ENCODE results near the gene LAG3.

The LAG3 gene

GRCh38 chr12:6790496-6791150, 18.3 kb downstream of the LAG3 start:
- no peak for DNase-seq (ENCODE audit: low spot score)

- no peak for DNase-seq (ENCODE audit: low spot score)
Measured at GRCh38 chr12:6791931-6792520, 19.7 kb downstream of the LAG3 start.

DNA sequence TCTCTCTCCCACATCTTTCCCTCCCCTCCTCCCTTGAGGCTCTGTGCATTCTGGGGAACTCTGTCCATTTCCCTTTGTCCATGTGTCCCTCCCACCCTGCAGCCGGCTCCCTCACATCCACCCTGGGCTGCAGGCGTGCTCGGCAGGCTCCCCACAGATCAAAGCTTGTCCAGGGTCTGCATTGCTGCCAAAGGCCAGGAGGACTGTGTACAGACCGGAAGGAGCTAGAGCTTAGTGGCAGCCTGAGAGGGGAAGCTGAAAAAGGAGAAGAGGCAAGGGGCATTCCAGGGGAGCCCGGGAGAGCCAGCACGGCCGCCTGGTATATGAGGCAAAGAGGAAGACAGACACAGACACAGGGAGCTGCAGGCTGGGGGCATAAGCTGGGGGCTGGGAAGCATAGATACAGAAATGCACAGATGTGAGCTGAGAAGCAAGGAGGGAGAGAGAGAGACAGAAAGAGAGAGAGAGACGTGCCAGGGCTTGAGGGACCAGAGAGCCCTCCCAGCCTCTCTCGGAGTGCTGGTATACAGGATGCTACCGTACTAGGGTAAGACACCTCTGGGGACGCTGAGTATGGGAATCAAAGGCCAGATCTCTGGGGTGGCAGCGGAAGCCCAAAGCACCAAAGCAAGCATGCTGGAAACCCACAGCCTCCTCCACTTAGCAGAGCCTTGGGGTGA, 20.3 kb downstream of the LAG3 start:
- DNase-seq (ENCODE audit: low spot score) = no peak

GRCh38 chr12:6795088-6795487, 22.8 kb downstream of the LAG3 start:
- no peak for DNase-seq (ENCODE audit: low spot score)

GRCh38 chr12:6796576-6796975, 24.3 kb downstream of the LAG3 start:
- DNase-seq (ENCODE audit: low spot score) = no peak

DNA sequence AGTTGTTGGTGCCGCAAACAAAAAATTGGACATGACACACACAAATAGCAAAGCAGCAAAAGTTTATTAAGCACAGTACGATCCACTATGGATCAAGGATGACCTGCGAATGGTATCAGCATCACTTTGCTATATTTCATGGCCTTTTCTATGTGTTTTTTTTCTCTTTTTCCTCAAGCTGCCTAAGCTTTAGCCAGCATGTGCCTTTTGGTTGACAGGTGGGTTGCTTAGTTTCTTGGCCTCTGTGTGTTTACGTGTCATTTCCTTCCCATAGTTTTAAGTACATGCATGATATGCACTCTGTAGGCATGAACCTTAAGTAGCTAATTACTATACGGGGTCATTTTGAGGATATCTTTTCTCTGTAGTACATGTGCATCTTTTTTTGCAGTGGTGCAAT, 26.8 kb downstream of the LAG3 start:
- DNase-seq (ENCODE audit: low spot score) = no peak

DNA sequence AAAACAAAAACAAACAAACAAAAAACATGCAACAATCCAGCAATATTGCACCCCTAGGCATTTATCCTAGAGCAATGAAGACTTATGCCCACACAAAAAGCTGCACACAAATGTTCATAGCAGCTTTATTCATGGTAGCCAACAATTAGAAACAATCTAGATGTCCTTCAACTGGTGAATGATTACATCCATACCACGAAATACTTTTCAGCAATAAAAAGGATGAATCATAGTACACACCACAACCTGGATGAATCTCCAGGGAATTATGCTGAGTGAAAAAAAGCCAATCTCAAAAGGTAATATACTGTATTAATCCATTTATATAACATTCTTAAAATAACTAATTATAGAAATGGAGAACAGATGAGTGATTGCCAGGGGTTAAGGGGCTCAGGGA, 34.9 kb downstream of the LAG3 start:
- no peak for DNase-seq (ENCODE audit: low spot score)

DNA sequence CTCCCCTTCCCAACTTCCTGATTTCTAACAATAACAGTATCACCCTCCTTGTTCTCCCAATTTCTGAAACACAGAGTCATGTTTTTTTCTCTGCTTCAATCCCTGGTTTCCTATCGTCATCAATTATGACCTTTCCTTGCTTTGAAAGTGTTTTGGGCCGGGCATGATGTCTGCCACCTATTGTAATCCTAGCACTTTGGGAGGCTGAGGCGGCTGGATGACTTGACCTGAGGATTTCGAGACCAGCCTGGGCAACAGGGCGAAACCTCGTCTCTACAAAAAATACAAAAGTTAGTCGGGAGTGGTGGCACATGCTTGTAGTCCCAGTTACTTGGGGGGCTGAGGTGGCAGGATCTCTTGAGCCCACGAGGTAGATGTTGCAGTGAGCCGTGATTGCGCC, 36.7 kb downstream of the LAG3 start:
- DNase-seq (ENCODE audit: low spot score) = no peak

DNA sequence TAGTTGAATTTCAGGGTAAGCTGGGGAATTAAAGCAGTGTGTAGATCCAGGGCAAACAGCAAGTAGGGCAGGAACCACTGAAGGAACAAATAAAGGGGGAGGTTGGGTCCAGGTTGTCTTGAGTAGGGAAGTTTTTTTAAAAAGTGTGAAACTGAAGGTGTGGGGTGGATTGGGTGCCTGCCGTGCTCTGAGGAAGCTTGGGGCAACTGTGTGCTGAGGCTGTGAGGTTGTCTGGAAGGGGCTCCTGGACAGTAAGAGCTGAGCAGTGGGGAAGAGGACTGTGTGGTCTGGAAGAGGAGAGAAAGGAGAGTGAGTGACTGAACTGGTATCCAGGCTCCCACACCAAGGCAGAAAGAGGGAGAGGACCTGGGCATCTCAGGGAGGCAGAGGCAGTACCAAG, 38.4 kb downstream of the LAG3 start:
- DNase-seq (ENCODE audit: low spot score) = no peak

DNA sequence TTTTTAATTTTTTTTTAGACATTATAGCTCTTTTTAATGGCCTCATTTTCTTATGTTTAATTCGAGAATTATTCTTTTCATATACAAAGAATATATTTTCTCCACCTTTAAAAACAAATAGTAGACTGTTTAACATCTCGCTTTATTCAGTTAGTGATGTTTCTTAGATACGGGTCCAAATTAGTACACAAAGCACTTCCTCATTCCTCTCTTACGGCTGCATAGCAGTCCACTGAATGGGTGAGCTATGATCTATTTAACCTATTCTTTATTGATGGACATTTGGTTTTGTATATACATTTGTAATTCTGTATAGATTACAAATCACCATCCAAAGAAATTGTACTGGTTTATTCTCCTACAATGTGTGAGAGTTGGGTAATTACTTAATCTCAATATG, 41.0 kb downstream of the LAG3 start:
- no peak for DNase-seq (ENCODE audit: low spot score)

DNA sequence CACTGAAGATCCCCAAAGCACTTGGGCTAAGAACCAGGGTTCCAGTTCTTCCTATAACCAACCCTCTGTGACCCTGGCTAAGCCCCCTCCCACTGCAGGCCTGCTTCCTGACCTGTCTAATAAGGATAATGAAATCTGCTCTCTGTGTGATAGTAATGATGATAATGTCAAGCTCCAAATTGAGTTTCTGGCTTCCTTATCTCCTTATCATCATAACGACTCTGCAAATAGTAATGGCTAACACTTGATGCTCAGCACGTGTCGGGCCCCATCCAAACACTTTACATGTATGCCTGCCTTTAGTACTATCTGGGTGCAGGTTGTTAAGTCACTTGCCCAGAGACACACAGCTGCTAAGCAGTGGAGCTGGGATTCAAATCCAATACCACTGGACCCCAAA, 44.3 kb downstream of the LAG3 start:
- DNase-seq (ENCODE audit: low spot score) = no peak

- DNase-seq (ENCODE audit: low spot score) = no peak
Measured at GRCh38 chr12:6817098-6817497, 44.8 kb downstream of the LAG3 start.

GRCh38 chr12:6817662-6818157, 45.4 kb downstream of the LAG3 start:
- DNase-seq (ENCODE audit: low spot score) = no peak

DNA sequence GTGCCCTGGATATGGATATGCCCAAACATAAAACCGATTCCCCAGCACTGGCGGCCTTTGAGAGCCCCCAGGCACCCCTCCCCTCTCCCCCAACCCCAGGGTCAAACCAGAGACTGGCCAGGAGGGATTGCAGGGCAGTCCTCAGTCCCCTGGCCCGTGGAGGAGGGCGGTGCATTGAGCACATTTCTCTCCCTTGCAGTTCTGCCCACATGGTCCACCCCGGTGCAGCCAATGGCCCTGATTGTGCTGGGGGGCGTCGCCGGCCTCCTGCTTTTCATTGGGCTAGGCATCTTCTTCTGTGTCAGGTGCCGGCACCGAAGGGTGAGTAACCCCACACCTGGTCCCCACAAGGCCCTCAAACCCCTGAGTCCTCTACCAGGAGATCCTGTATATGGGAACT, 45.9 kb downstream of the LAG3 start:
- DNase-seq (ENCODE audit: low spot score) = no peak

DNA sequence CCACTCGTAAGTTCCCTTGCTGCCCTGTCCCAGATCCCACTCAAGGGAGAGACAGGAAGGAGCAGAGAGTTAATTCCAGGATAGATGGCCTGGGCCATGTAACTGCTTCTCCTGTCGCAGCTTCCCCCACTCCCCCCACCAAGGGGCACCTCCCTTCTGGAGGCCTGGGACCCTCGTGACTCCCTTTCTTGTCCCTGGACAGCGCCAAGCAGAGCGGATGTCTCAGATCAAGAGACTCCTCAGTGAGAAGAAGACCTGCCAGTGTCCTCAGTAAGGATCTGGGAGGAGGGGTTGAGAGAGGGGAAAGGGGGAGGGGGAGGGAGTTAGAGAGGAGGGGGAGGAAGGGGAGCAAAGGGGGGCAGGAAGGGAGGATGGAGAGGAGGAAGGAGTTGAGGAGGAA, 46.3 kb downstream of the LAG3 start:
- DNase-seq (ENCODE audit: low spot score) = no peak

- no peak for DNase-seq (ENCODE audit: low spot score)
Measured at GRCh38 chr12:6819106-6820030, 47.0 kb downstream of the LAG3 start.

GRCh38 chr12:6820166-6820565, 47.8 kb downstream of the LAG3 start:
- no peak for DNase-seq (ENCODE audit: low spot score)

DNA sequence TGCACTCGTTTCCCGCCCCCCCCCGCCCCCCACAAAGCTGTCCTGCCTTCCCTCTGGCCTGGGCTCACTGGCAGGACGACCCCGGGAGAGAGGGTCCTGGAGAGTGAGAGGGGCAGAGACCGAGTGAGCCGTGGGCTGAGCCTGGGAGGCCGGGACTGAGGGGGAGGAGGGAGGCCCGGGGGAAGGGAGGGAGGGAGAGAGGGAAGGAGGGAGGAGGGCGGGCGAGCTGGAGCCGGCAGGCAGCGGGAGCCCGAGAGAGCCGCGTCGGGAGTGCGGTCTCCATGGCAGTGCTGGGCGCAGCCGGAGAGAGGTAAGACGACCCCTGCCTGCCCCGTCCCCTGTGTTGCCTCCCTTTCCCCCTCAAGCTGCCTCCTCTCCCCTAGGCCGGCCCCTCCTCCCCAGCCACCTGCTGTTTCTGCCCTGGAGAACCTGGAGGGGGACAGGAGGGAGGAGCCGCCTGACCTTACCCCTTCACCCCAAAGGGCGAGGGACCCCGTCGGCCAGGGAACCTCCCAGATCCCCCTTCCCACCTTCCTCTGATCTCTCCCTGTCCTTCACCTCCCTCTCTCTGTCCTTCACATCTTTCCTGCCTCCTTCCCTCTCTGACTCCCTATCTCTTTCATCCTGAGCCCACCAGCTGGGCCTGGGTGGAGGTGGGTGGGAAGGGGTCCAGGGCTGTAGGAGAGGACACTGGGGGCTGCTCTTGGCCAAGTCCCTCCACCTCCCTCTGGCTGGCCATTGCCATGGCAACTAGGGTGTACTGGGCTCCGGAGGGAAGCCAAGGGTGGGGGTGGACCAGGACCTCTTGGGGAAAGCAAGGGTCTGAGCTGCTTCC, 49.5 kb downstream of the LAG3 start, which contains the start of gene GPR162:
GPR162 (plus strand) TSS at position 231 of the 835 bp plus-strand sequence. CDS start 2,078 bp downstream, outside the sequence.
- DNase-seq (ENCODE audit: low spot score) = no peak

DNA sequence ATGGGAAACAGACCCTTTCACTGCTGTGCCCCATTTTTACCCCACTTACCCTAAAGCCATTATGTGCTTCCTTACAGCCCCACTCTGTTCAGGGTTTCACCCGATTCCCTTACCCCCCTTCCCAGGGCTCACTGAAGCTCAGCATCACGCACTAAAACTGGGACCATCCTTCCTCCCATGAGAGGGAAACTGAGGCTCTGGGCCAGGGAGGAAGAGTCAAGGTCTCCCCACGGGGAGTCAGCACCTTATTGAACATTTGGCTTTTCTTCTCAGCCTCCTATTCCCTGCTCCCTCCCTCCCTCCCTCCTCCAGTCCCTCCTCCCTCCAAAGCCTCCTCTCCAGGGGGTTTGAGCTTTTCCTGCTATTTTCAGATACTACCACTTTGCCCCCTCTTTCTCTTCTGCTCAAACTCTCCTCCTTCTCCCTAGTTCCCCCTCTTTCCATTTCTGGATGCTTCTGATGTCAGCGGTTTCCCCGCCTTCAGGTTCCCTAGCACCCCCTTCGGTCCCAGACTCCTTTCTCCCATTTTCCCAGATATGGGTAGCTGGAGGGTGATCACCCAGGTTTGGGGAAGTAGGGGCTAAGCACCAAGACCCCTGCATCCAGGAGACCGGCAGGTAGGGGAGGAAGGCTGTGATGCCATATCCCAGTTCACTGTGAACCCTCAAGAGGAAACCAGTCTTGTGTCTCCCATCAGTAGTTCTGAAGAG, 50.3 kb downstream of the LAG3 start:
- no peak for DNase-seq (ENCODE audit: low spot score)

DNA sequence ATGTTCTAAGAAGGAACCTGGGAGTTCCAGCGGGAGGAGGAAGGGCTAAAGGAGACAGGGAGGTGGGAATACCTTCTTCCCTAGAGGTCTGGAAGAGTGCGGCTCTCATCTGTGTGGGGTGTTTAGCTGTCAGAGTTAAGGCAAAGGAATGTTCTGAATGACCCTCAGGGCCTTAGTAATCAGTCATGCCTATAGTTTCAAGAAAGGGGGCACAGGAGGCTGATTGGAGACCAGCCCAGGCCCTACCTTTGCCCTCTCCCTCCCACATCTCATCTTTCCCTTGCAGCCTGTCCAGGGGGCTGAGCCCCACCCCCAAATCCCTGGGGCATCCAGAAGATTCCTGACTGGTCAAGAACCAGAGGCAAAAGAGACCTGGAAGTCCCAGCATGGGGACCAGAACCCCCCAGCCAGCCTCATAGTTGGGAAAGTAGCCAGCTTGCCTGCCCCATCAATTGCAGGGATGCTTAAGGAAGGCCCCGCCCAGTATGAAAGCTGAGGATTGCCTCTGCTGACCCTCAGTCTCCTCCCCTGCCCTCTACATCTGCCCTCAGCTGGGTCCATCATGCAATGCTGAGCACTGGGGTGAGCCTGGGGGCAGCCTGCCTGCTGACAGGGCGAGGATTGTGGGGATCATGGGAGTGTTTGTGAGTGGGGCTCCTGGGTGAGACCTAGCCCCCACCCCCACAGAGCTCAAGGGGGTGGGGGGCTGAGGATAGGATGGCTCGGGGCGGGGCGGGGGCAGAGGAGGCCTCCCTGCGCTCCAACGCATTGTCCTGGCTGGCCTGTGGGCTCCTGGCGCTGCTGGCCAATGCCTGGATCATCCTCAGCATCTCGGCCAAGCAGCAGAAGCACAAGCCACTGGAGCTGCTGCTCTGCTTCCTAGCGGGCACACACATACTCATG, 51.1 kb downstream of the LAG3 start:
- DNase-seq (ENCODE audit: low spot score) = no peak

Measured in hematopoietic multipotent progenitor cell treated with erythropoietin and hydrocortisone succinate and interleukin-3 and kit ligand, for 15 days (in vitro differentiated cells).